ENCODE data around the gene PRR5L. TPM values are rescaled to one million over a fixed set of nuclear protein-coding genes. Genes with fewer than 3 reads are reported as not detected.

The PRR5L gene
- total RNA-seq, 1 donor from 2014 or later = 15.7 TPM

DNA sequence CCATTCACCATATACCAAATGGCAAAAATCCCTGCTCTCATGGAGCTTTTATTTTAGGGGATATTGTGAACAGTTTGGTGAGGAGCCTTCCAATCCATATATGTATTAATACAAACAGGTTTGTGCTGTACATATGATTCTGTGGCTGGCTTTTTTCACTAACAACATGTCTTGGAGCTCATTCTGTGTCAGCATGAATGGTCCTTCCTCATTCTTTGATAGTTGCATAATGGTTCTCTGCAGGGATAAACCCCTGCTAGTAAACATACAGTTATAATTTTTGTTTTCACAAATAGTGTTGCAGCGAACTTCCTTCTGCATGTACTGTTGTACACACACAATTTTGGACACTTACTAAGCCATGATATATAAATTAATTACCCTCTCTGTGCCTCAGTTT lies 8.3 kb downstream of the PRR5L start:
- Histone ChIP-seq H3K27me3 (ENCODE audit: control insufficient read depth in 3 of 3, insufficient read depth in 3 of 3, low read length in 3 of 3) (no peaks in the 10 kb centered on the region), H3K4me1 (ENCODE audit: control insufficient read depth in 3 of 3, insufficient read depth in 3 of 3, low read length in 3 of 3) (peaks cover 0 to 7% (median 5%) of the 10 kb centered on the region in 3 donors)

DNA sequence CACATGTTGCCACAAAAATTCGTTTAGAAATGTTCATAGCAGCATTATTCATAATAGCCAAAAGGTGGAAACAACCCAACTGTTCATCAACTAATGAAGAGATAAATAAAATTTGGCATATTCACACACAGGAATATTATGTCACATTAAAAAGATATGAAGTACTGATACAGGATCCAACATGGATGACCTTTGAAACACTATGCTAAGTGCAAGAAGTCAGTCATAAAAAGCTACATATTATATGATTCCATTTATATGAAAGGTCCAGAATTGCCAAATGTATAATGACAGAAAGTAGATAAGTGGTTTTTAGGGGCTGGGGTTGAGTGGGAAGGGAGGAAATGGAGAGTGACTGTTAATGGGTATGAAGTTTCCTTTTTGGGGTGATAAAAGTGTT lies 9.0 kb downstream of the PRR5L start:
- H3K4me3 ChIP-seq (ENCODE audit: low read length in 3 of 3) = no peak overlapping the region
- no peak overlapping the region for H3K9ac ChIP-seq (ENCODE audit: low read depth in 1 of 3, low read length in 3 of 3)
- H3K4me1 ChIP-seq (ENCODE audit: control insufficient read depth in 3 of 3, insufficient read depth in 3 of 3, low read length in 3 of 3) = peaks cover 0 to 7% (median 5%) of the 10 kb centered on the region in 3 donors
- H3K27ac ChIP-seq (ENCODE audit: low read depth, low read length) = no peak overlapping the region
- H3K36me3 ChIP-seq (ENCODE audit: control insufficient read depth in 3 of 3, insufficient read depth in 3 of 3, low read length in 3 of 3) = no peaks in the 10 kb centered on the region
- no peaks in the 10 kb centered on the region for H3K27me3 ChIP-seq (ENCODE audit: control insufficient read depth in 3 of 3, insufficient read depth in 3 of 3, low read length in 3 of 3)
- no peaks in the 10 kb centered on the region for H3K9me3 ChIP-seq (ENCODE audit: control insufficient read depth in 3 of 3, low read length in 3 of 3)

More for the DNA sequence above, 8.3 kb downstream of the PRR5L start:
- no peak overlapping the region for H3K9ac ChIP-seq (ENCODE audit: low read depth in 1 of 3, low read length in 3 of 3)
- no peaks in the 10 kb centered on the region for H3K9me3 ChIP-seq (ENCODE audit: control insufficient read depth in 3 of 3, low read length in 3 of 3)
- no peaks in the 10 kb centered on the region for H3K36me3 ChIP-seq (ENCODE audit: control insufficient read depth in 3 of 3, insufficient read depth in 3 of 3, low read length in 3 of 3)
- H3K27ac ChIP-seq (ENCODE audit: low read depth, low read length) = no peak overlapping the region
- H3K4me3 ChIP-seq (ENCODE audit: low read length in 3 of 3) = no peak overlapping the region

DNA sequence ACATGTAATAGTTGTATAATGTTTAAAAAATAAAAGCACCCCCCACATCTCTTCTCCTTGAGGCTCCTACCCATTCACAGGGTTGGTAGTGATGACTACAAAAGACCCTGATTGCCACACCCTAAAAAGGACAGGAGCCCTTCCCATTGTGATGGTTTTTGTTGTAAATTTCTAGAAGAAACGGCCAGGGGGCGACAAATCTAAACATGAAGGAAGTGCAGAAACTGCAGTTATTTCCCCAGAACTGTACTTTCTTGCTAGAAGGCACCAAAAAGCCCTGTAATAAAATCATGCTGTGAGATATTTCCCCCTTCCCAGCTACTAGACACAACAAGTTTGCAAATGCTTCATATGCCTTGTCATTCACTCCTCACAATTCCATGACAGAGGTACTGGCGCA lies 10.8 kb downstream of the PRR5L start:
- Histone ChIP-seq H3K27me3 (ENCODE audit: control insufficient read depth in 3 of 3, insufficient read depth in 3 of 3, low read length in 3 of 3) (no peaks in the 10 kb centered on the region), H3K36me3 (ENCODE audit: control insufficient read depth in 3 of 3, insufficient read depth in 3 of 3, low read length in 3 of 3) (no peaks in the 10 kb centered on the region), H3K9ac (ENCODE audit: low read depth in 1 of 3, low read length in 3 of 3) (no peak overlapping the region), H3K27ac (ENCODE audit: low read depth, low read length) (no peak overlapping the region), H3K4me3 (ENCODE audit: low read length in 3 of 3) (no peak overlapping the region), H3K9me3 (ENCODE audit: control insufficient read depth in 3 of 3, low read length in 3 of 3) (no peaks in the 10 kb centered on the region), H3K4me1 (ENCODE audit: control insufficient read depth in 3 of 3, insufficient read depth in 3 of 3, low read length in 3 of 3) (no peaks in the 10 kb centered on the region)

DNA sequence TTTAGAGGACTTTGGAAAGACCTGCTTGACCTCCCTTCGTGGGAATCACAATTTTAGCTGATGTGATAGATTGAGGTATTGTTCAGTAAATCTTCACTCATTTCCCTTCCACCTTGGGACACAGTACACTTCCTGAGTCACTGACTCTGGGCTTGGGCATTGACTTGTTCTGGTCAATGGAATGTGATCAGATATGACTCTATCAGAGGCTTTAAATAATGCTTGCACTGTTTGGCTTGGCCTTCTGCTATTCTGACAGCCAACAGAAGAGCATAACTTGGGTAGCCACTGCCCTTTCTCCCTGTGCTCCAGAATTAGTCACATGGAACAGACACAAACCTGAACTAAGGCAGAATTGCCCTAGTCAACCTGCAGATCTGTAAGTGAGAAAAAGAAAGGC lies 12.5 kb downstream of the PRR5L start:
- H3K9me3 ChIP-seq (ENCODE audit: control insufficient read depth in 3 of 3, low read length in 3 of 3) = no peaks in the 10 kb centered on the region
- H3K36me3 ChIP-seq (ENCODE audit: control insufficient read depth in 3 of 3, insufficient read depth in 3 of 3, low read length in 3 of 3) = no peaks in the 10 kb centered on the region
- H3K9ac ChIP-seq (ENCODE audit: low read depth in 1 of 3, low read length in 3 of 3) = no peak overlapping the region
- no peak overlapping the region for H3K4me3 ChIP-seq (ENCODE audit: low read length in 3 of 3)
- H3K4me1 ChIP-seq (ENCODE audit: control insufficient read depth in 3 of 3, insufficient read depth in 3 of 3, low read length in 3 of 3) = peaks cover 0 to 3% (median 1%) of the 10 kb centered on the region in 3 donors
- peaks cover 0 to 3% (median 0%) of the 10 kb centered on the region in 3 donors for H3K27me3 ChIP-seq (ENCODE audit: control insufficient read depth in 3 of 3, insufficient read depth in 3 of 3, low read length in 3 of 3)
- no peak overlapping the region for H3K27ac ChIP-seq (ENCODE audit: low read depth, low read length)

DNA sequence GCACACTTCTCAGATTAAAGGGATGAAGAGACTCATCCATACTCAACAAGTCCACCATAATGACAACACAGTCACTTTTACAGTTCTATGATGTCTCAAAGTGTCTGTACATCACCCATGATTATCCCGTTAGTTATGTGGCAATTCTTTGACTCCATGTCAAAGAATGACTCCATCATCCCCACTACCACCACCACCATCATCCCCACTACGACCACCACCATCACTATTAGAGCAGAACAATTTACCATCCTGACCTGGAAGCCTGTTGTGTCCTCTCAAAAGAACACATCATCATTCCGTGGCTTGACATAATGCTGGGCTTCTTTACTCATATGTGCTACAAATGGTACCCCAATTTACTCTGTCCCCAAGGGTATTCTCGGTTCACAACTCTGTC lies 13.7 kb downstream of the PRR5L start:
- H3K4me3 ChIP-seq (ENCODE audit: low read length in 3 of 3) = no peak overlapping the region
- H3K9ac ChIP-seq (ENCODE audit: low read depth in 1 of 3, low read length in 3 of 3) = no peak overlapping the region
- H3K36me3 ChIP-seq (ENCODE audit: control insufficient read depth in 3 of 3, insufficient read depth in 3 of 3, low read length in 3 of 3) = no peaks in the 10 kb centered on the region
- H3K9me3 ChIP-seq (ENCODE audit: control insufficient read depth in 3 of 3, low read length in 3 of 3) = no peaks in the 10 kb centered on the region
- no peak overlapping the region for H3K27ac ChIP-seq (ENCODE audit: low read depth, low read length)
- H3K4me1 ChIP-seq (ENCODE audit: control insufficient read depth in 3 of 3, insufficient read depth in 3 of 3, low read length in 3 of 3) = peaks cover 0 to 7% (median 3%) of the 10 kb centered on the region in 3 donors
- peaks cover 0 to 4% (median 0%) of the 10 kb centered on the region in 3 donors for H3K27me3 ChIP-seq (ENCODE audit: control insufficient read depth in 3 of 3, insufficient read depth in 3 of 3, low read length in 3 of 3)

DNA sequence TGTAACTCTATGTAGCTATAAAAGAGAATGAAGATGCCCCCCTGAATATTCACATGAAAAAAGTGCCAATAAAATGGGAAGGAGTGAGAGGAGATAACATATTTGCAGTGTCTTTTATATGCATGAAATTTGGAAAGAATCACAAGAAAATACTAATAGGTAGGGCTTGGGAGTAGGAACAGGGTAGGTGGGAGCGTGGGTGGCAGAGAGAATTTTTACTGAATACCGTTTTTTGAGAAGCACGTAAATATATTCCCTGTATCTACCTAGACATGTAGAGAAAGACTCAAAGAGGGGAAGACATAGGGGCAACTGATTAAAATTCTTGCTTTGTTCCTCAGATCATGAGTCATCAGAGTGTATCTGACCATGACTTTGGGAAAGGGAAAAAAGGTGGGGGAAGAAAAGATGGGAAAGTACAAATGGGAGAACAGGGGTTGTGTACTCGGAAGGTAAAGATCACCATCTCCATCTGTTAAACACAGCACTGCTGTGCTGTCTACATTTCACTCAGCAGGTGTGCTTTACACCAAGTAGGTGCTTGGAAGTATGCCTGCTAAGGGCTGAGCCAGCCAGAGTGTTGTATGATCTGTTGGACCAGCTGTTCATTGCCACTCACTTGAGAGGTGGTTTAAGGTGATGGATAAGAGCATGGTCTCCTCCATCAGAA lies 16.0 kb downstream of the PRR5L start:
- H3K4me3 ChIP-seq (ENCODE audit: low read length in 3 of 3) = no peak overlapping the region
- no peak overlapping the region for H3K27ac ChIP-seq (ENCODE audit: low read depth, low read length)
- H3K36me3 ChIP-seq (ENCODE audit: control insufficient read depth in 3 of 3, insufficient read depth in 3 of 3, low read length in 3 of 3) = no peaks in the 10 kb centered on the region
- H3K9ac ChIP-seq (ENCODE audit: low read depth in 1 of 3, low read length in 3 of 3) = no peak overlapping the region
- no peaks in the 10 kb centered on the region for H3K9me3 ChIP-seq (ENCODE audit: control insufficient read depth in 3 of 3, low read length in 3 of 3)
- H3K27me3 ChIP-seq (ENCODE audit: control insufficient read depth in 3 of 3, insufficient read depth in 3 of 3, low read length in 3 of 3) = peaks cover 0 to 4% (median 0%) of the 10 kb centered on the region in 3 donors
- peaks cover 0 to 7% (median 3%) of the 10 kb centered on the region in 3 donors for H3K4me1 ChIP-seq (ENCODE audit: control insufficient read depth in 3 of 3, insufficient read depth in 3 of 3, low read length in 3 of 3)

DNA sequence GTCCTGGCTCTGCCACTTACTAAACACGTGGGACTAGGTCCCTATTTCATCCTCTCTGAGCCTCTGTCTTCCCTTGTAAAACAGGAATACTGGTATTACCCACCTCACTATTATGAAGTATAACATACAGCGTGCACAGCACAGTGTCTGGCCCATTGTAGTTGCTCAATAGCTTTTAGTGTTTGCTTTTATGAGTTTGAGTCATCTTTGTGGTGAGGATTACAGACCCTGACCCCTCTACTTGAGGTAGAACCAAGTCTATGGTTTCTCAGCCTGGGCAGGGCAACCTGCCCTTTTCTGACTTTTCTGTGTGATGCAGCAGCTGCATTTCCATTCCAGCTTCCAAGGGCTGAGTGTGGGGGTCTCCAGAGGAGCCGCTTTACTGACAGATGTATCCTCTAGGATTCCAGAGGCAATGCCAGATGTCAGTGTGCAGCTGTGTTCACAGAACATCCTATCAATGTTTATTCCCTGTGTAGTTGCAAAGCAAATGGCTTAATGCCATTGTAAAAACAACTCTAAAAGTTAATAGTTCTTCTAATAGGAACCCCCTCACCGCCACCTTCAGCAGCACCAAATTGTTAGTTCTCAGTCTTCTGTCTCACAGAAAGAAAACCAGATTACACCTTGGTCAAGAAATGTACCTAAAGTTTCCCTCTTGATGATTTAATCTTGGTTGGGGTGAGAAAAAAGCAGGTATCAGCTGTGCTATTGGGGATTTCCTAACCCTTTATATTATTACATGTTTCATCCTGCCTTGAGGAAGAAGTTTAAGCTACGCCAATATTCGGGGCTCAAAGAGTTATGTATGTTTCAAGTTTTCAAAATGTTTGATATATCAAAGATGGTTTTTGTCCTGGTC lies 16.8 kb downstream of the PRR5L start:
- H3K9ac ChIP-seq (ENCODE audit: low read depth in 1 of 3, low read length in 3 of 3) = no peak overlapping the region

DNA sequence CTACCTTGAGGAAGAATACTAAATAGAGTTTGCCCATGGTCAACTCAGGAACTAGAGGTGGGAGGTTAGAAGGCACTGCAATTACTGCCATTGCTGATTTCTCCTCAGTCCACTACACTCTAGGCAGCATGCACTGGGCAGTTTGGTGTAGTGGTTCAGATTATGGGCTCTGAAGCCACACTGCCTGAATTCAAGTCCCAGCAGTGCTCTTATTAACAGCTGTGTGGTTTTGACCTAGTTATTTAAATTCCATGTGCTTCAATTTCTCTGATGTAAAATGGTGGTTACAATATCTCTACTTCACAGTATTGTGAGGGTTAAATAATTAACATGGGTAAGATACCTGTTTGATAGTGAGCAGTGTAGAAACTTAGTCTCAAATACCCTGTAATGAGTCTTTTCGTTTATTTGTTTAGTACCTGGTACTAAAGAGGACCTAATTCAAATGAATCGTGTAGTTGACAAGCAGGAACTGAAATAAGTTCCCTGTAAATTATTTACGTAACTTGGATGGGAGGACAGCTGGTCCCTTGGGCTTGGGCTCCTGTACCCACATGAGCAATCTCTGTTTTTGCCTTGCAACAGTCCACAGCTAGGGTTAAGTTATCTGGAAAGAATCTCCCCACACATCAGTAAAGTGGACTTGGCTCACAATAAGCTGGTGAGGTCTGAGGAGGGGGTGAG lies 17.8 kb downstream of the PRR5L start:
- H3K36me3 ChIP-seq (ENCODE audit: control insufficient read depth in 3 of 3, insufficient read depth in 3 of 3, low read length in 3 of 3) = no peaks in the 10 kb centered on the region
- peaks cover 0 to 7% (median 3%) of the 10 kb centered on the region in 3 donors for H3K4me1 ChIP-seq (ENCODE audit: control insufficient read depth in 3 of 3, insufficient read depth in 3 of 3, low read length in 3 of 3)
- no peaks in the 10 kb centered on the region for H3K9me3 ChIP-seq (ENCODE audit: control insufficient read depth in 3 of 3, low read length in 3 of 3)

More for the DNA sequence above, 16.8 kb downstream of the PRR5L start:
- no peak overlapping the region for H3K27ac ChIP-seq (ENCODE audit: low read depth, low read length)
- no peaks in the 10 kb centered on the region for H3K9me3 ChIP-seq (ENCODE audit: control insufficient read depth in 3 of 3, low read length in 3 of 3)
- H3K4me1 ChIP-seq (ENCODE audit: control insufficient read depth in 3 of 3, insufficient read depth in 3 of 3, low read length in 3 of 3) = peaks cover 0 to 7% (median 3%) of the 10 kb centered on the region in 3 donors
- H3K4me3 ChIP-seq (ENCODE audit: low read length in 3 of 3) = no peak overlapping the region
- H3K36me3 ChIP-seq (ENCODE audit: control insufficient read depth in 3 of 3, insufficient read depth in 3 of 3, low read length in 3 of 3) = no peaks in the 10 kb centered on the region
- peaks cover 0 to 4% (median 0%) of the 10 kb centered on the region in 3 donors for H3K27me3 ChIP-seq (ENCODE audit: control insufficient read depth in 3 of 3, insufficient read depth in 3 of 3, low read length in 3 of 3)

DNA sequence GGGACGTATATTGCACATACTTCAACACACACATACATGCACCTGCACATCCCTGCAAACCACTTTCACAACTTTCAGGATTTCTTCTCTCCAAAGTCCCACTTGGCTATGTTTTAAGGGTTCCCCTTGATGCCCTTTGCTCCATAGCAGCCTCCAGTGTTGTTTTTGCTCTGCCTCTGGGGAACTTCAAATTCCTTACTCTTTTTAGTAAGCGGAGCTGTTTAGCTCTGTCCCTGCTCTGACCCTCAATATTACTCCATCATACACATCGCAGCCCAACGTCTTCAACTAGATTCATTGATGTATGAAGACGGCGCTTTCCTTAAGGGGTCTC lies 18.3 kb downstream of the PRR5L start:
- no peaks in the 10 kb centered on the region for H3K9me3 ChIP-seq (ENCODE audit: control insufficient read depth in 3 of 3, low read length in 3 of 3)
- peak overlapping the region in 1 of 3 donors; percentile 14 for H3K4me3 ChIP-seq (ENCODE audit: low read length in 3 of 3)
- no peak overlapping the region for H3K27ac ChIP-seq (ENCODE audit: low read depth, low read length)
- peaks cover 0 to 4% (median 0%) of the 10 kb centered on the region in 3 donors for H3K27me3 ChIP-seq (ENCODE audit: control insufficient read depth in 3 of 3, insufficient read depth in 3 of 3, low read length in 3 of 3)
- no peak overlapping the region for H3K9ac ChIP-seq (ENCODE audit: low read depth in 1 of 3, low read length in 3 of 3)
- H3K36me3 ChIP-seq (ENCODE audit: control insufficient read depth in 3 of 3, insufficient read depth in 3 of 3, low read length in 3 of 3) = no peaks in the 10 kb centered on the region
- H3K4me1 ChIP-seq (ENCODE audit: control insufficient read depth in 3 of 3, insufficient read depth in 3 of 3, low read length in 3 of 3) = peaks cover 0 to 7% (median 3%) of the 10 kb centered on the region in 3 donors

More for the DNA sequence above, 17.8 kb downstream of the PRR5L start:
- no peak overlapping the region for H3K27ac ChIP-seq (ENCODE audit: low read depth, low read length)
- H3K27me3 ChIP-seq (ENCODE audit: control insufficient read depth in 3 of 3, insufficient read depth in 3 of 3, low read length in 3 of 3) = peaks cover 0 to 4% (median 0%) of the 10 kb centered on the region in 3 donors
- H3K9ac ChIP-seq (ENCODE audit: low read depth in 1 of 3, low read length in 3 of 3) = no peak overlapping the region
- H3K4me3 ChIP-seq (ENCODE audit: low read length in 3 of 3) = no peak overlapping the region
